Measurements from ENCODE around the gene CLBA1. TPM values are rescaled to one million over a fixed set of nuclear protein-coding genes. Genes with fewer than 3 reads are reported as not detected.

The CLBA1 gene
- total RNA-seq, 1 experiment from 2014 or later, result 14.8 TPM

- H4K20me1 ChIP-seq (ENCODE audit: insufficient read depth), result no peaks in the 10 kb centered on the region
- intact Hi-C loops (cut with micrococcal nuclease), result no loop called here
- H2AFZ ChIP-seq (ENCODE audit: low read depth, low read length, poor library complexity, severe bottlenecking), result no peak overlapping the region
- H3K27ac ChIP-seq (ENCODE audit: low read depth, low read length), result no peak overlapping the region
- H3K4me2 ChIP-seq (ENCODE audit: low read length), result no peak overlapping the region
- no peaks in the 10 kb centered on the region for H3K79me2 ChIP-seq (ENCODE audit: insufficient read depth, low read length)
- ChIA-PET RAD21 (ENCODE audit: low non-redundant PET in 1 of 2, low total read pairs in 2 of 2, uncharacterized antibody in 2 of 2, unreplicated experiment in 2 of 2) (no interaction called here), CTCF (interaction anchor here (0.8 kb wide), 1 partner anchor 17 kb away, joined by 4 read pairs; no protein-coding TSS in a partner anchor), POLR2A (interaction anchor here (1.3 kb wide), 1 partner anchor 55 kb away, joined by 3 read pairs; no protein-coding TSS in a partner anchor)
- ATAC-seq, result no peak
- no peak for TF ChIP-seq ZBTB33 (IDR thresholded peaks at IDR 0.05; ENCODE audit: extremely low read depth, insufficient replicate concordance, low read length)
- no peak for TF ChIP-seq TCF7L2 (IDR thresholded peaks at IDR 0.05; ENCODE audit: borderline replicate concordance, extremely low read depth, insufficient read depth, insufficient read length)
- TF ChIP-seq CTCF (IDR thresholded peaks at IDR 0.05 in 2 of 3, conservative IDR thresholded peaks at IDR 0.05 in 1 of 3; ENCODE audit: borderline replicate concordance in 1 of 3, insufficient read depth in 1 of 3, low read depth in 2 of 3, low read length in 2 of 3), result no peak
- TF ChIP-seq MAX (IDR thresholded peaks at IDR 0.05), result no peak
- no peak for TF ChIP-seq REST (IDR thresholded peaks at IDR 0.05; ENCODE audit: low read depth)
- no peak for TF ChIP-seq EZH2 (IDR thresholded peaks at IDR 0.05)
- no peak for TF ChIP-seq ATF3 (IDR thresholded peaks at IDR 0.05)
- no peak for TF ChIP-seq SP1 (IDR thresholded peaks at IDR 0.05; ENCODE audit: low read depth)
- no peak for TF ChIP-seq POLR2A (IDR thresholded peaks at IDR 0.05; ENCODE audit: borderline replicate concordance, extremely low read depth, insufficient read depth, insufficient read length)
- no peak for TF ChIP-seq EZH2phosphoT487 (IDR thresholded peaks at IDR 0.05; ENCODE audit: borderline replicate concordance)
- no peak for TF ChIP-seq ZFX (IDR thresholded peaks at IDR 0.05)
- TF ChIP-seq FOSL1 (IDR thresholded peaks at IDR 0.05; ENCODE audit: low read depth), result no peak
- no peak for TF ChIP-seq SIN3A (IDR thresholded peaks at IDR 0.05; ENCODE audit: low read depth)
- TF ChIP-seq SRF (IDR thresholded peaks at IDR 0.05; ENCODE audit: low read depth), result no peak
- TF ChIP-seq ZNF274 (IDR thresholded peaks at IDR 0.05; ENCODE audit: low read depth, low read length), result no peak
- no peak for TF ChIP-seq CBX3 (IDR thresholded peaks at IDR 0.05; ENCODE audit: low read depth)
- no peak for TF ChIP-seq JUND (IDR thresholded peaks at IDR 0.05)
- H3K9me2 ChIP-seq (ENCODE audit: insufficient read depth), result no peaks in the 10 kb centered on the region
- H3K9me3 ChIP-seq (ENCODE audit: control insufficient read depth in 1 of 2, insufficient read depth in 1 of 2, low read depth in 1 of 2, low read length in 2 of 2), result no peaks in the 10 kb centered on the region
- H3K4me1 ChIP-seq (ENCODE audit: control insufficient read depth in 1 of 2, insufficient read depth in 2 of 2, low read length in 2 of 2), result peaks cover 20 to 41% of the 10 kb centered on the region in 2 experiments
- no TSS peak for BruUV-seq (replicated peaks)
- H3K9ac ChIP-seq (ENCODE audit: low read length), result no peak overlapping the region
- no peak overlapping the region for H3K4me3 ChIP-seq (replicated peaks in 1 of 2; ENCODE audit: low read depth in 1 of 2, low read length in 2 of 2)
- no peaks in the 10 kb centered on the region for H3K36me3 ChIP-seq (ENCODE audit: control insufficient read depth in 1 of 2, insufficient read depth in 2 of 2, low read length in 2 of 2)
- H3K27me3 ChIP-seq (ENCODE audit: insufficient read depth, low read length), result no peaks in the 10 kb centered on the region
- no peak for DNase-seq (ENCODE audit: low read depth, low spot score)
Observed at GRCh38 chr14:105028251-105028927, 42.8 kb downstream of the CLBA1 start.

Measured in HCT116 (cell line).